HG03039 (cell line): Measurements from ENCODE around the gene CFAP73.

ENCODE experiments used
- ATAC-seq: cut with Tn5 transposase; IDR thresholded peaks from one replicate; pipeline ENCODE4 v1.9.1; 2021; ENCODE audit warnings: mild to moderate bottlenecking, moderate library complexity; ENCODE audit not compliant: unreplicated experiment

CFAP73 gene

DNA sequence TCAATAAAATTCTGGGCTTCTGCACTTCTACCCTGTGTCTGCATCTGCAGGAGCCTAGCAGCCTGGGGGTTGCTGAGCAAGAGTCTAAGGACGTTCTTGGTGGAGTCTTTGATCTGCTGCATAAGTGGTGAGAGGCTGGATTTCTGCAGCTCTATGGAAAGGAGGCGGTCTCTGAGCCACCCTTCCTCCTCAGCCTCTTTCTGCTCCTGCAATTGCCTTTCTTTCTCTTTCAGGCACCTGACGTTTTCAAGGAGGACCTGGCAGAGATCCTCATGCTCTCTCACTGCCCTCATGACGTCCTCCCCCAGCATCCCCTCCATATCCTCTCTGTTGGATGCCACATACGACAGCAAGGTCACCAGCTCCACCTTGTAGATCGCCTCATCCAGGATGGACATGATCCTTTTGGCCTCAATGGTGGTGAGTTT, 58.1 kb downstream of the CFAP73 start:
- no peak for ATAC-seq

DNA sequence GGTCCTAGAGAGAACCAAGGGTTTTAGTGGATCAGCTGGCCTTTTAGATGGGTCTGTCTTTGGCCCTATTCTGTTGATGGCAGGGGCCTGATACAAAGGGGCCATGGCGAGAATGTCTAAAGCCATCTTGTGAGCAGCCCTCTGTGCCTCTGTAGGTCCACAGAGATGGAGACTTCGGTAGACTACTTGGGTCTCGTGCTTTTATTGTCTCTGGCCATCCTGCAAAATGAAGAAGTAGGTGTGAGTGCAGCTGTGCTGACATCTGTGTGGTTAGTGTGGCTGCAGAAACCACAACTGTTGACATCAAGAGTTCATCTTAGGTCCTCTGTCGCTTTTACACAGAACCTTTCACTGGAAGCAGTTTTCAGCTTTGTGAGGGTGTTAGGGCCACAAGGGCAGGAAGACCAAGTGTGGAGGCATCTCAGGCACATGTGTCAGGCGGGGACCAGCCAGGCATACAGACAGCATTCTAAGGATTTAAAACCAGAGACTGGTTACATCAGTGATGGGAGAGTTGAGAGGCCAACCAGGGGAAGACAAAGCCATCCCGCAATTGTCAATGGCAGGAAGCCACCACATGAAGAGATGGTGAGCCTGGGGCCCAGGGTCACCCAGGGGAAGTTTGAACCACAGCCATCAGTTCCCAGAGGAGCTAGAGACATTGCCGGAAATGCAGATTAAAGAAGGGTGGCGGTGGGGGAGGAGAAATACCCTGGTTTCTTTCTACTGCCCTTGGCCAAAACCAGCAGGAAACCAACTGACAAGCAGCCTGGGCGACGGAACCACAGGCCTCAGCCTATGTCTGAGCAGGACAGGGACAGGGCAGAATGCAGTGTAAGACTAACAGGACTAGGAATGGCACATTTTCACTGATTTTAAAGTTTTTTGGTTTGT, 58.8 kb downstream of the CFAP73 start:
- peak; percentile 66 for ATAC-seq
